Cortex of kidney (tissue), 1 donor: ENCODE measurements around the gene AXIN1.

Source experiments
- DNase-seq: peaks from one replicate; lab custom pipeline; 2025; lab: John Stamatoyannopoulos, UW

The AXIN1 gene

DNA sequence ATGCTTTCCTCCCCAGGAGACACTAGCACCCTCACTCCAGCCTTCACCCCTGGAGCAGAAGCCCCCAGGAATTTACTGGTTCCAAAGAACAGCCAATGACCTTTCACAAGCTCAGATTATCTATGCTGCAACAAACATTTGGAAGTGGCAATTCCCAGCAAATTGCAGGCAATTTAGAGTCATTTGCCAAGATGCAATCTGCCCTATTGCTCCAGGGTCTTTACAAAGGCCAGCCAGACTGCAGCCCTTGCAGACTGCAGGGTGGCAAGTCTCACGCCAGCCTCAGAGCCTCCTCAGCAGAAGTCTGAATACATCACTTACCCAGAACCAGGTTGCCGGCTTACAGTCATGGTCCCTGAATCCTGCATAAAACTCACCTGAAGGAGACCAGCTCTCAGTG lies 21.8 kb downstream of the AXIN1 start:
- DNase-seq, result no peak

DNA sequence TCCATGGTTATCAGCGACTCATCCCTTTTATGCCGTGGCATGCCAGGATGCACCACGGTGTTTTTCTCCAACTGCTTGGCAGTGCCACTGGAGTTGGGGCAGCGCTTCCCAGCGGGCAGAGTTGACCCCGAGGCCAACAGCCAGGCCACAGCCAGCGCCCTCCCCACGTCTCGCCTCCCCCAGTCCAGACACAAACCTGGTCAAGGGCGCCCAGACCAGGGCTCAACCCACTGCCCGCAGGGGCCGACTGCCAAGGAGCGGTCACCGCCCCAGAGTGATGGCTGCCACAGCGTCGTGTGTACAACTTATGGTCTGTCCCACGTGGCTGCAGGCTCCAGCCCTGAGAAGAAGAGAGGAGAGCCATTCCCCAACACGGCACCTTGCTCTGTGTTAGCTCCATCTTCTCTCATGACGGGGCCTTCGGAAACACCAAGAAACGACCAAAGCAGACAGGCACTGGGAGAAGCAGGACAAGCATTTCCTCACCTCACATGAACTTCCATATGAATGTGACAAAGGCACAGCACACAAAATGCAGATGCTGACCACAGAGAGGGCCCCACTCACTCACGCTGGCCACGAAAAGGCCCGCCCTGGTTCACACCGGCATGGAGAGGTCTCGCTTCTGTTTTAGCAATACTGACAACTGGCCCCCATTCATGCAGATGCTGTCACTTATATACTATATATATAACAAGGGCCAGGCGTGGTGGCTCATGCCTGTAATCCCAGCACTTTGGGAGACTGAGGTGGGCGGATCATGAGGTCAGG lies 27.0 kb downstream of the AXIN1 start:
- DNase-seq, result no peak

DNA sequence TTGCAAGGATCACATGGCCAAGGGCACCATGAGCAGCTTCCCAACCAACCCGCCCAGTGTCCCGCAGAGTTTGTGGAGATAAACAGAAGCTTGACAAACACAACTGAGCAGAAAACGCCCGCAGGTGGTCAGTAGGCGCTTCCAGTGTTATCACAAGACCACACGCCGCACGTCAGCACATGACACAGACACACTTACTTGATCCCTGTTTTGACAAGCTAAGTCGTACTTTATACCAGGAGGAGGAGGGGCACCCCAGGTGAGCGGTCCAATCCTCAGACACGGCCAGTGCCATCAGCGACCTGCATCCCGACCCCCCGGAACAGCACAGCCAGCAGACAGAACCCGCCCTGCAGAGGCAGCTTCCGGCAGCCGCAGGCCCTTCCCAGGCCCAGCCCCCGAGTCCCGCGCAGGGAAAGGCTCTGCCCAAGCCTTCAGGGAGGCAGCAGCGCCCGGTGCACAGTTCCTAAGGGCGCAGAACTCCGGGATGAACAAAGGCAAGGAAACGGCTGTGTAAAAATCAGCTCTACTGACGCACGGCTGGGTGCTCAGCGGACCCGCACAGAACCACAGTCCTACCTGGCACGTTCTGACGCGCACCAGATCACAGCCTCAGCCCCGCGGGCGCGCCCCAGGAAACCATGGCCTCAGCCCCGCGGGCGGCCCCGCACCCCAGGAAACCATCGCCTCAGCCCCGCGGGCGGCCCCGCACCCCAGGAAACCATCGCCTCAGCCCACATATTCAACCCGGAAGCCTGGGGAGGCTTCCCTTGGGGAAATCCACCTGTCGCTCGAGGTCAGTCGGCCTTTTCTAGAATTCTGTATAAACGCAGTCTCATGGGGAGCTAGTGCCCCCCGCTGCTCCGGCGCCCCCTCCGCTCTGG lies 27.8 kb downstream of the AXIN1 start:
- no peak for DNase-seq

DNA sequence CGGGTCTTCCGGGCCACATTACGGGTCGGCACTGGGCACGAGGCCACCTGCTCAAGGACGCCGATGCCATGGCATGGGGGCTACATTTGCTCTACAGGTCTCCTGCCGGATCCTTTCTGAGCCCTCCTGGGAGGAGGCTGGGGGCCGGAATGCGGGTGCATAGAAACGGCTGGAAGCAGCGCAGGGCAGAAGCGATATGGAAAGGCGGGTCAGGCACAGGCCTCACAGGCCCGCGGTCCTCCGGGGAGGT lies 28.4 kb downstream of the AXIN1 start:
- DNase-seq, result no peak

DNA sequence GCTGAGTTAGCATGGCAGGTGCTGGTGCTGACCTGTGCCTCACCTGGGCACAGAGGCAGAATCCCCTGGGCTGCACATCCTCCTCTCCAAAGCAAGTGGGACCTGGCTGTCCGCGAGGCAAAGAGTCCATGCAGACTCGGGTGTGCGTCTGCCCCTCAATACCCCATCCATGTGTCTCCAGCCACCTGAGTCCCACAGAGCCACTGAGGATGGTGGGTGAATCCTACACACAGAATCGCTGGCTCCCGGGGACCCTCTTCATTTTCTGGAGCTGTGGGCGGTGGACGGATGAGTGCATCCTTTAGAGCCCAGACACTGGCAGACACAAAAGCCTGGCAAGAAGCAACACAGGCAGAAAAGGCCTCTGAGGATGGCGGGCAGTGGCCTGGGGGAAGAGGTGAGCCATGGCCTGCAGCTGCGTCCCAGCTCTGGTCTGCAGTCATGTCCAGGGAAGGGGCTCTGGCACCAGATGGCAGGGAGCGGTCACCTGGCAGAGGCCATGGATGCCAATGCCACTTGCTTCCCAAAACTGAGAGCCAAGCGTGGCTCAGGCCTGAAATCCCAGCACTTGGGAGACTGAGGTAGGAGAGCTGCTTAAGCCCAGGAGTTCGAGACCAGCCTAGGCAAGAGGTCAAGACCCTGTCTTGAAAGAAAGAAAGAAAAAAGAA lies 29.9 kb downstream of the AXIN1 start:
- DNase-seq, result no peak

DNA sequence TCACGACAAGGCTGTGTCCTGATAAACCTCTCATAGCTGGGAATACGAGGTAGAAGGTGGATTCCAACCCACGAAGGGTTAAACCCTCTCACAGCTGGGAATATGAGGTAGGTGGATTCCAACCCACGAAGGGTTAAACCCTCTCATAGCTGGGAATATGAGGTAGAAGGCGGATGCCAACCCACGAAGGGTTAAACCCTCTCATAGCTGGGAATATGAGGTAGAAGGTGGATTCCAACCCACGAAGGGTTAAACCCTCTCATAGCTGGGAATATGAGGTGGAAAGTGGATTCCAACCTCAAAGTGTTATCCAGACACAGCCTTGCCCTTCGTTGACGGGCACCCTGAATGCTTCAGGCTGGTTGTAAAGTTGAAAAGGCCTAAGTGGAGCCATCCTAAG lies 31.0 kb downstream of the AXIN1 start:
- DNase-seq, result no peak

DNA sequence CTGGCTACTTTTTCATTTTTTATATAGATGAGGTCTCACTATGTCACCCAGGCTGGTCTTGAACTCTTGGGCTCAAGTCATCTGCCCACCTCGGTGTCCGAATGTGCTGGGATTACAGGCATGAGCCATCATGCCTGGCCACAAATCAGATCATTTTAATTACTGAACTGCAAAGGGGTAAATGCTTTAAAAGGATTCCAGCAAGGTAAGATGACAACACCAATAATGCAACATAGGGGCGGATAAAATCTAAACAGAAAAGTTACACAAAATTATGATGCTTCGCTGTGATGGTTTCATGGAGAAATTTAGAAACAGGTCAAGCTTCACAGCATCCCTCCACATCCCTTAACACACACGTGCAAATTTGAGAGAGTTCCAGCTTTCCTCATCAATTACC lies 32.3 kb downstream of the AXIN1 start:
- no peak for DNase-seq

DNA sequence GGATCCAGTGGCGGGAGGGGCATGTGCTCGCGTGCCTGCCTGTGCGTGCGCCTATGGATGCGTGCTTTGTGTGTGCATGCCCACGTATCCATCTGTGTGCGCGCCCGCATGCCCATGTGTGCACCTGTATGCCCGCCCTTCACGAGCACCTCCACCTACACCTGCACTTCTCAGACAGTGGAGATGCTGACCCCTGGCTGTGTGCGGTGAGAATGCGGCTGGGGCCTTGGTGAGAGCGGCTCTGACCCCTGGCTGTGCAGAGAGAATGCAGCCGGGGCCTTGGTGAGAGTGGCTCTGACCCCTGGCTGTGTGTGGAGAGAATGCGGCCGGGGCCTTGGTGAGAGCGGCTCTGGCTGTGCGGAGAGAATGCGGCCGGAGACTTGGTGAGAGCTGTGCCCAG lies 33.9 kb downstream of the AXIN1 start:
- no peak for DNase-seq

DNA sequence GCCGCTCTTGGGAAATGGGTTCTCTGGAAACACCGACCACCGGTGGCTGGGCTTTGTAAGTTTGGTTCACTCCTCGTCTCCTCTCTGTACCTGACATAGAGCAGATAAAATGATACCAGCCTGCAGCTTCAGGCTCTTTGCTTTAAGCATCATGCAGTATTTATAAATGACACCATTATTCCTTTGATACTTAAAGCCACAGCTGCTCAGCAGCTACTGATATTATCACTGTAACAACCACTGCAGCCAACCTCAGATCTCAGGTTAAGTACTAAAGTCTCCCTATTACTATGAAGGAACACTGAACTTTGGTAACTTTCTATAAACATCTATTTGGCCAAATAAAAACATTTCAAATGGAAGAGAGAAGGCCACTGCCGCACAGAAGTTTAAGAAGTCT lies 34.9 kb downstream of the AXIN1 start:
- DNase-seq, result no peak

DNA sequence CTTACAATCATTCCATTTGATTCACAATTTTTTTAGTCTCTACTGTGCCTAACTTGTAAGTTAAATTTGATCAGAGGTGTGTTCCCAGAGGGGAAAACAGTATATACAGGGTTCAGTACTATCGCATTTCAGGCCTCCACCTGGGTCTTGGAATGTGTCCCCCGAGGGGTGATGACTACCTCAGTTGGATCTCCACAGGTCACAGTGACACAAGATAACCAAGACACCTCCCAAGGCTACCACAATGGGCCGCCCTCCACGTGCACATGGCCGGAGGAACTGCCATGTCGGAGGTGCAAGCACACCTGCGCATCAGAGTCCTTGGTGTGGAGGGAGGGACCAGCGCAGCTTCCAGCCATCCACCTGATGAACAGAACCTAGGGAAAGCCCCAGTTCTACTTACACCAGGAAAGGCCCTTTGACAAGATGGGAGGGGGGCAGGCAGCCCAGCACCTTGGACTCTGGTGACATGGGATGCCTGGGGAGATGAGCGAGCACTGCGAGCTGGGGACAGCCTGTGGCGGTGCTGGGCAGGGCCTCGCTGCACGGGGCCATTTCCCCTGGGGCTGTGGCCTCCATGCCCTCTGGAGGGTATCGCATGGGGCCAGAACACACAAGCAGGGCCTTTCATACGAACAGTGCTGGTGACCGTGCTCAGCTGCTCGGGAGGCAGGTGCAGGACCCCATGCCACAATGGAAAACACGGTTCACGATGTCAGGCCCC lies 35.6 kb downstream of the AXIN1 start:
- no peak for DNase-seq

DNA sequence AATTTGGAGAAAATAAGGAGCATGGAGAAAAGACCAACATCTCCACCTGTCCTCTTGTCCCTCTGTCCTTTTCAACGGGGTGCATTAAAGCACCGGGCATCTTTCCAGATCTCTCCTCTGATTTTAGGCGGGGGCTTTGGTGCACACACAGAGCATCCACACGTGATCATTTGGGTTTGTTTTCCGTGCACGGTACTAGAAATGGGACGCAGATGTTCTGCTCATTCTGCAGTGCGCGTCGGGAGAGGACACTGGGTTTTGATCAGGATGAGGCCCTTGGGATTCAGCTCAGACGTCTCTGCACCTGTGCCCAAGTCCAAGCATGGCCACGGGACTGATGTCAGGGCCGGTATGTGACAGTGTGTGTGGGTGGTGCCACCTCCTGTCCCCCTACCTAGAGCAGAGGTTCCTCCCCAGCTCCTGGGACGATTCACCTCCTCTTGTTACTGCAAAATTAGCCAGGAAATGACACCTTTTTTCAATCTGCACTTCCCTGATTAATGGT lies 37.7 kb downstream of the AXIN1 start:
- DNase-seq, result no peak

DNA sequence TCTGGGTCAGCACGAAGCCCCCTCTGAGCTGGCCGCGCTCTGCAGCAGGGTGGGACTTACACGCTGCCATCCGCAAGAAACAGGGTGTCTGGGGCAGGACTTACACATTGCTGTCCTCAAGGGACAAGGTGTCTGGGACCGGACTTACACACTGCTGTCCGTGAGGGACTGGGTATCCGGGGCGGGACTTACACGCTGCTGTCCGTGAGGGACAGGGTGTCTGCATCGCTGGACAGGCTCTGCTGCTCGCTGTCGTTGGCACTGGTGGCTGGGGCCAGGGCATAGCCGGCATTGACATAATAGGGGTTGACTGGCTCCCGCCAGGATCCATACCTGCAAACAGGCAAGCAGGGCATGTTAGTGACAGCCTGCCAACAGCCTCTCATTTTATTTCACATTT lies 38.2 kb downstream of the AXIN1 start:
- DNase-seq, result no peak

DNA sequence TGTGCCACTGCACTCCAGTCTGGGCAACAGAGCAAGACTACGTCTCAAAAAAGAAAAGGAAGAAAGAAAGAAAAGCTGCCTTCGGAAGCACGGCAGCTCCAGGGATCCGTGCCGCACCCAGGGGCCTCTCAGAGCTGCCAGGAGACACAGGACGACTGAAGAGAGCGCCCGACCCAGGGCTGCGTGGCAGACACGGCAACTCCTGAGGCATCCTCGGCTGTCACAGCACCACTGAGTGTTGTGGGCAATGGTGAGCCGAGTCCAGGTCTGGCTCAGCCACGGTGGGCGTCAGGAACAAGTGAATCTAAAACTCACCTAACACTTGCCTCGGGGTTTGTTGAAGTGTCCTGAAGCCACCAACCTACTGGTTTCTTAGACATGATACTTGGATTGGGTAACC lies 40.8 kb downstream of the AXIN1 start:
- DNase-seq, result no peak

DNA sequence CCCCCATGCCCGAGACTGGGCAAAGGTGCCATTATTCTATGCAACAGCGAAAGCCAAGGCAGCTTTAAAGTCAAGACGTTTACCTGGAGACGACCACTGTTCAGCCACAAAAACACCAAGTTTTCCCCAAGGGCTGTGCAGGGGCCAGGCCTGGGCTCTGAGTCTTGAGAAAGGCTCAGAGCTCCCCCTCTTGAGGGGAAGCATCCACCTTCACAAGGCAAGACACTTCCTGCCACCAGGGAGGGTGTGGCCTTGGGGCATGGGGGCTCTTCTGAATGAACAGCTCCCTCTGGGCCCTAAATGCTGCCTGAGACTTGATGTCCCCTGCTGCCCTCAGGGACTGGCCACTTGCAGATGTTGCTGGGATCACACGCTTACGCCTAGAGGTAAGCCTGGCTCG lies 43.0 kb downstream of the AXIN1 start:
- DNase-seq, result no peak

DNA sequence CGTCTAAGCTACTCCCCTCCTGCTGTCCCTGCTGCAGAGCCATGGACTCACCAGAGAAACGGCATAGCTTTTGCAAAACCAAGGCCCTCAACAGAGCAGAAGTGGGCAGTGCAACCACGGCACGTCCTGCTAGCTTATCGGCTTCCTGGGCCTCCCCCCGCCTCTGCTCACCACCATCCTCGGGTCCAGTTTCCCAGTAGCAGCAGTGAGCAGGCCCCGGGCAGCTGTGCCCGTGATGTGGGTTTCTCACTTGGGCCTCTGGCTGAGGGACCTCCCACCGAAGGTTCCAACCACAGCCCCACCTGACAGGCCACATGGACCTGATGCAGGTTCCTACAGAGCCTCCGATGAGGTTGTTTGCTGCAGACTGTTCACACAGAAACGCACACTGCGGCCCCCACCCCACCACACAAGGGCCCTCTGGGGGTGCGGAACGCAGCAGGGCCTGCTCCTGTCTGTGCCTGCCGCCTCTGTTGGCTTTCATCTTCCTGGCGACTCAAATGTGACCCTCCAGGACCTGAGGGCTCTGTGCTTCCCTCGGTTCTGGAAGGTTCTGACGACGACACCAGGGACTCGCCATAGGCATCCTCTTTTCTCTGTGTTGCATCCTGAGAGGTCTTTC lies 44.7 kb downstream of the AXIN1 start:
- DNase-seq, result no peak

DNA sequence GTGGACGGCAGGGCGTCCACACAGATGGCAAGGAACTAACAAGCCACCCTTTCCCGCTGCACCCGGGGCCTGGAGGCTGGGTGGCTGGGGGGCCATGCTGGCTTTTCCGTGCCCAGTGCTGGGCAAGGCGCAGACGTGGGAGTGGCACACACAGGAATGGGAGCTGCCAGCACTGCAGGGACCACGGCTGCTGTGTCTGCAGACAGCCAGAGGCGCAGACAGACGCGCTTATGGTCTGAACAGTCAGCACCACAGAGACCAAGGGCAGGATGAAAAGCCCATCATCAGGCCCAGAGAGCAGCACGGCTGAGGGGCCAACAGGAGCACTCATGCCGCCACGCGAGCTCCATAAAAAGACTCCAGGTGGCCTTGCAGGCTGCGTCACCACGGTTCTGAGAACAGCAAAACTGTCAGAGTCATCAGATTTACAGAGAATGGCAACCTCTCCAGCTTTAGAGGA lies 45.6 kb downstream of the AXIN1 start:
- no peak for DNase-seq

DNA sequence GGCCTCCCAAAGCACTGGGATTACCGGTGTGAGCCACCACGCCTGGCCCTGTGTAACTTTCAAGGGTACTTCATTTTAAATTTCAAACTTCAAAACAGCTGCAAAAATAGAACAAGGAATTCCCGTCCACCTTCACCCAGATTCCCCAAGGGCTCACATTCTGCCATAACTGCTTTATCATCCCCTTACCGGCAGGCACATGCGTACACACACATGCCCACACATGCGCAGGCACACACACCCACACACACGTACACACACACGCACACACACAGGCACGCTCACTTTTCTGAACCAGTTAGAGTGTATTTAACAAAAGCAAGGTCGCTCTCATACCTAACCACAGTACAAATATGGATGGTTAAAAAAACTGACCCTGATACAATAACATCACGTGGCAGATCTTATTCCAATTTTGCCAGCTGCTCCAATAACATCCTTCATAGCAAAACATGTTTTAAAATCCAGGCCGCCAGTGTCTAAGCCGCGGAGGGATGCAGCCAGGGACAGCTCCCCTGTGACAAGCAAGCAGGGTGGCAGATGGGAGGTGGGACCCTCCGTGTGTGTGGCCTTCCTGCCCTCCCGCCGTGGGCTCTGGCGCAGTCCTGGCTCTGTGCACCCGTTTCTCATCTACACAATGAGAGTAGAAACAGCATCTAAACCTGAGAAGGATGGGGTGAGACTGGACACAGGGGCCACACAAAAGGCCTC lies 46.5 kb downstream of the AXIN1 start:
- no peak for DNase-seq

DNA sequence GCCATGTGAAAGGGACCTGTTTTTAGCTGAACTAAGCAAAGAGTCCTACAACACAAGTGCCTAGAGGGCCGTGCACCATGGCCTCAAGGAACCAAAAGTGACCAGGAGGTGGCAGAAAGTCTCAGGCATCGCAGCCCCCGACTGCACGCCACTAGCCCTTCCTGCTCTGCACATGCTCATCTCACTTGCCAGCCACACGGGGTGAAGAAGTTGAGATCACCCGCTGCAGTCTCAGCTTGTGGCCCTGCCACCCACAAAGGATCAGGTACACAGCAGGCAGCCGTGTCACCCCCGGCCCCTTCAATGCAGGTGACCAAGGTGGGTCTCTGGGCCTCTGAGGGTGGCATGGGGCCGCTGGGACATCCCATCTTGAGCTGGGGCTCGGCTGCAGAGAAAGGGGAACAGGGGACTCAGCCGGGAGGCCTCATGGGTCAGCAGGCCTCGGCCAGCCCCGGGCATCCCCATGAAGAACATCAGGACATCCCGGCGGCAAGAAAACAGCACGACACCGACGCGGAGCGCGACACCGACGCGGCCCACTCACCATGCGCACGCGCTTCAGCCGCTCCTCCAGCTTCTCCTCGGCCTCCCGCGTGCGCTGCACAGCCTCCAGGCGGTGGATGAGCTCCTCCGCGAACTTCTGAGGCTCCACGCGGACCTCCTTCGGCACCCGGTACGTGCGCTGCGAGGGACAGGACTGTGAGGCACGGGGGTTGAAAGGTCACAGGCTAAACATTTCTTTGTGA lies 48.6 kb downstream of the AXIN1 start:
- DNase-seq, result no peak

DNA sequence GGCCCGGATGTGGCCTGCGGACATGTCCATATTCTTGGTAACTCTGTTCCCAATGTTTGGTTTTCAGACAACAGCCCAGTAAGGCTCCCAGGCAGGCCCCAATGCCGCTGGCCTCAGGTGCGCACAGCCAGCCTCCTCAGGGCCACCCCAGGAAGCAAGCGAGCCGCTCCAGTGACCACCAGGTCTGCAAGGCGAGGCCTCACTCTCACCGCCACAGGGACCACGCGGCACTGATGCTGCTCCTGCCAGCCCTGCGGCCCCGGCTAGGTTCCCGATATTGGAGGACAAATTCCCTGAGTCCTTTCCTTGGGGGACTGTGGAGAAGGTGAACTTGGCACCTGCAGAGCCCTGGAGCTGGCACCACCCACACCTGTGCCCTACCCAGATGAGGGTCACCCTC lies 50.6 kb downstream of the AXIN1 start:
- no peak for DNase-seq

DNA sequence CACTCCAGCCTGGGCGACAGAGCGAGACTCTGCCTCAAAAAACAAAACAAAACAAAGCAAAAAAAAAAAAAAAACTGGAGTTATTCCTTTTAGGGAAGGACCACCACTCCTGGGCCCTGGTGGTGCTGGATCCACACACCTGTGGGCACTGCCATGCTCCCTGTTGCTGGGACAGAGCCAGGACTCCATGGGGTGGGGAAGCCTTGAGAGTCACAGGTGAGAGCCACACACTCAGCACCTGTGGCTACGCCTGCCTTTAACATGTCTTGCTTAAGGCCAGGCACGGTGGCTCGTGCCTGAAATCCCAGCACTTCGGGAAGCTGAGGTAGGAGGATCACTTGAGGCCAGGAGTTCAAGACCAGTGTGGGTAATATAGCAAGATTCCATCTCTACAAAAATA lies 51.3 kb downstream of the AXIN1 start:
- DNase-seq, result no peak
